B cell (primary cell): ENCODE measurements around the gene AOC1. TPM values are rescaled to one million over a fixed set of nuclear protein-coding genes. Genes with fewer than 3 reads are reported as not detected.

Experiments used
- ATAC-seq: fragments of 200-7000 bp; cut with Tn5 transposase; one replicate; pipeline ENCODE4 v1.10.0; 2021; ENCODE audit warnings: low read depth, mild to moderate bottlenecking, moderate number of reproducible peaks, moderate library complexity
- CTCF ChIA-PET: fragments of 350-600 bp; sonication (Branson Sonifier 250); formaldehyde crosslinking; loops from one replicate; lab custom pipeline; 2021; ENCODE audit warnings: antibody characterized with exemption, inconsistent platforms; lab: Charles Lee
- POLR2A ChIA-PET: fragments of 350-600 bp; sonication (Branson Sonifier 250); formaldehyde crosslinking; loops from one replicate; lab custom pipeline; 2021; ENCODE audit warnings: antibody characterized with exemption; lab: Charles Lee
- DNase-seq: peaks from one replicate; pipeline ENCODE4 v3.0.0; 2013
- H2AFZ ChIP-seq: 2 replicates; pipeline ENCODE4 v1.6.1; 2012; ENCODE audit warnings: mild to moderate bottlenecking, low read depth, low read length; ENCODE audit not compliant: insufficient read depth, poor library complexity, severe bottlenecking
- H3K27ac ChIP-seq, 2 donors: 1 replicate in 1 of 2; 2 replicates in 1 of 2; pipeline ENCODE4 v1.5.1; 2012 to 2013; ENCODE audit warnings: low read length in 2 of 2, mild to moderate bottlenecking in 2 of 2, moderate library complexity in 1 of 2
- H3K27me3 ChIP-seq, 4 experiments: fragments of 200-600 bp in 1 of 4; sonication (generic) in 1 of 4; replicated peaks in 1 of 4; 1 replicate in 2 of 4; 2 replicates in 2 of 4; pipeline versions ENCODE4 v1.6.1 to v1.7.0; 2013 to 2016; ENCODE audit warnings: low read length in 3 of 4, mild to moderate bottlenecking in 2 of 4, mixed read lengths in 1 of 4, moderate library complexity in 1 of 4; ENCODE audit not compliant: insufficient read depth in 4 of 4, control insufficient read depth in 3 of 4; ENCODE audit errors: control extremely low read depth in 1 of 4
- H3K36me3 ChIP-seq, 2 experiments: replicated peaks in 1 of 2; 1 replicate in 1 of 2; 2 replicates in 1 of 2; pipeline versions ENCODE4 v1.6.1 to v1.7.1; 2013; ENCODE audit warnings: low read length in 1 of 2; ENCODE audit not compliant: insufficient read depth in 2 of 2, control insufficient read depth in 1 of 2; ENCODE audit errors: control extremely low read depth in 1 of 2, extremely low read depth in 1 of 2
- H3K4me1 ChIP-seq, 2 donors: fragments of 200-600 bp in 1 of 2; sonication (generic) in 1 of 2; 1 replicate in 1 of 2; 2 replicates in 1 of 2; pipeline versions ENCODE4 v1.5.1 to v1.6.1; 2013 to 2017; ENCODE audit warnings: low read length in 2 of 2; ENCODE audit not compliant: control insufficient read depth in 2 of 2, insufficient read depth in 2 of 2
- H3K4me2 ChIP-seq: replicated peaks from 2 replicates; pipeline ENCODE3; 2012; ENCODE audit warnings: mild to moderate bottlenecking, low read depth, low read length; ENCODE audit not compliant: poor library complexity, severe bottlenecking
- H3K4me3 ChIP-seq, 5 experiments: fragments of 200-600 bp in 1 of 5; sonication (generic) in 1 of 5; 1 replicate in 3 of 5; 2 replicates in 2 of 5; pipeline versions ENCODE4 v1.5.1 to v1.7.0; 2011 to 2016; ENCODE audit warnings: low read length in 4 of 5, mild to moderate bottlenecking in 4 of 5, low read depth in 2 of 5, control low read depth in 1 of 5, moderate library complexity in 1 of 5; ENCODE audit not compliant: insufficient read depth in 1 of 5; ENCODE audit errors: control extremely low read depth in 1 of 5, extremely low read depth in 1 of 5
- H3K79me2 ChIP-seq: fragments of 200-600 bp; sonication (generic); one replicate; pipeline ENCODE4 v1.6.0; 2016; ENCODE audit warnings: low read length; ENCODE audit not compliant: control insufficient read depth, insufficient read depth
- H3K9ac ChIP-seq: fragments of 200-600 bp; sonication (generic); 2 replicates; pipeline ENCODE4 v1.6.1; 2017; ENCODE audit warnings: mild to moderate bottlenecking, low read length, moderate library complexity
- H3K9me3 ChIP-seq, 3 donors: one replicate each; pipeline versions ENCODE4 v1.6.1 to v1.7.1; 2013; ENCODE audit warnings: low read length in 2 of 3; ENCODE audit not compliant: control insufficient read depth in 2 of 3, insufficient read depth in 1 of 3; ENCODE audit errors: control extremely low read depth in 1 of 3
- H4K20me1 ChIP-seq: 2 replicates; pipeline ENCODE4 v1.6.0; 2012; ENCODE audit warnings: mild to moderate bottlenecking, low read length; ENCODE audit not compliant: insufficient read depth, control insufficient read depth, poor library complexity, severe bottlenecking
- H3K27ac Mint-ChIP-seq: one replicate; pipeline ENCODE4 v1.8.0; 2021; ENCODE audit warnings: mixed read lengths
- H3K27me3 Mint-ChIP-seq: one replicate; pipeline ENCODE4 v1.8.0; 2021; ENCODE audit warnings: mixed read lengths
- H3K4me1 Mint-ChIP-seq: one replicate; pipeline ENCODE4 v1.8.0; 2021; ENCODE audit warnings: mixed read lengths
- H3K4me3 Mint-ChIP-seq: one replicate; pipeline ENCODE4 v1.8.0; 2021; ENCODE audit warnings: mixed read lengths
- H3K9me3 Mint-ChIP-seq: one replicate; pipeline ENCODE4 v1.8.0; 2022; ENCODE audit warnings: mixed read lengths; ENCODE audit not compliant: insufficient read depth
- CTCF ChIP-seq: fragments of 200-600 bp; IDR thresholded peaks from one replicate; pipeline ENCODE4 v1.8.0; 2022; ENCODE audit warnings: antibody characterized with exemption, mild to moderate bottlenecking
- EZH2 ChIP-seq: IDR thresholded peaks from 2 replicates; pipeline ENCODE4 v1.6.1; 2012; ENCODE audit warnings: borderline replicate concordance, low read depth, mild to moderate bottlenecking, moderate library complexity, low read length; ENCODE audit not compliant: insufficient read depth, poor library complexity, severe bottlenecking
- WGBS: methylation state at CpG from one replicate; pipeline ENCODE4 v1.1.5; 2013; ENCODE audit warnings: missing lambda C conversion rate; ENCODE audit not compliant: insufficient coverage; 5-methylcytosine and 5-hydroxymethylcytosine counted together
- intact Hi-C: fragments of 100-400 bp; cut with micrococcal nuclease; formaldehyde crosslinking; loops from one replicate; pipeline ENCODE4 v1.10.0; 2022
- polyA plus RNA-seq: library from polyadenylated mRNA; depleted of rRNA; stranded (reverse); fragments of >200 nt; gene quantifications from 2 replicates; pipeline ENCODE4 v1.2.3, GENCODE V29; 2012
- total RNA-seq, 2 donors: library from RNA; stranded (reverse); fragments of 120-200 nt in 1 of 2; gene quantifications; 1 replicate in 1 of 2; 2 replicates in 1 of 2; pipeline versions ENCODE4 v1.2.3 to v1.2.4, GENCODE V29; 2013 to 2022

The AOC1 gene
- total and polyA plus RNA-seq, 2 donors (not counting 1 experiment from before 2014, with no cell fraction given), result 0.07 TPM; not detected in 1

- DNase-seq (no peak), ATAC-seq (no peak)
- no peak for TF ChIP-seq CTCF
- no peak for TF ChIP-seq EZH2
- Histone ChIP-seq H3K9me3 (no peaks in the 10 kb centered on the region), H3K9ac (no peak overlapping the region), H3K36me3 (no peaks in the 10 kb centered on the region), H3K27ac (no peak overlapping the region), H3K4me3 (no peak overlapping the region), H3K4me1 (no peaks in the 10 kb centered on the region), H3K4me2 (no peak overlapping the region), H4K20me1 (no peaks in the 10 kb centered on the region), H2AFZ (no peak overlapping the region), H3K27me3 (no peaks in the 10 kb centered on the region), H3K79me2 (no peaks in the 10 kb centered on the region)
- Mint-ChIP-seq H3K27me3 (peaks cover 18% of the 10 kb centered on the region), H3K9me3 (no peaks in the 10 kb centered on the region), H3K27ac (no peak overlapping the region), H3K4me3 (no peak overlapping the region), H3K4me1 (no peaks in the 10 kb centered on the region)
- intact Hi-C loops, result no loop called here
- ChIA-PET CTCF (no interaction called here), POLR2A (interaction anchor here (0.6 kb wide), 1 partner anchor 492 kb away, joined by 10 read pairs; the partner anchor contains the start of gene REPIN1)
- WGBS, result 79% methylated on average over 14 of the region's 14 CpGs
These were observed 8.1 kb downstream of the AOC1 start for GRCh38 chr7:150860291-150860977.

GRCh38 chr7:150860978-150861295, 8.6 kb downstream of the AOC1 start:
- H3K4me1 ChIP-seq, result no peaks in the 10 kb centered on the region
- CTCF ChIA-PET, result no interaction called here

More at GRCh38 chr7:150860978-150861295, 8.6 kb downstream of the AOC1 start:
- H3K27ac Mint-ChIP-seq, result no peak overlapping the region
- H3K9me3 Mint-ChIP-seq, result no peaks in the 10 kb centered on the region
- Histone ChIP-seq H4K20me1 (no peaks in the 10 kb centered on the region), H3K4me2 (no peak overlapping the region), H3K27me3 (no peaks in the 10 kb centered on the region), H3K27ac (no peak overlapping the region), H3K9me3 (no peaks in the 10 kb centered on the region), H2AFZ (no peak overlapping the region), H3K4me3 (no peak overlapping the region), H3K36me3 (no peaks in the 10 kb centered on the region), H3K9ac (no peak overlapping the region), H3K79me2 (no peaks in the 10 kb centered on the region)
- 90% methylated on average over 9 of the region's 9 CpGs for WGBS
- POLR2A ChIA-PET, result no interaction called here
- H3K4me3 Mint-ChIP-seq, result no peak overlapping the region
- no peaks in the 10 kb centered on the region for H3K4me1 Mint-ChIP-seq
- ATAC-seq (no peak), DNase-seq (no peak)
- intact Hi-C loops, result no loop called here
- peaks cover 18% of the 10 kb centered on the region for H3K27me3 Mint-ChIP-seq
- TF ChIP-seq EZH2 (no peak), CTCF (no peak)
